Putamen (tissue), 1 donor: ENCODE measurements around the gene STX1A.
"Not testable (repeated sequence)": the region's sequence is repeated elsewhere in the genome, so short reads cannot be mapped to it uniquely, and the experiment has no call there.

ENCODE experiments used
- DNase-seq: peaks from one replicate; pipeline ENCODE4 v3.0.0-alpha.2; 2016; ENCODE audit warnings: low spot score

STX1A gene

DNA sequence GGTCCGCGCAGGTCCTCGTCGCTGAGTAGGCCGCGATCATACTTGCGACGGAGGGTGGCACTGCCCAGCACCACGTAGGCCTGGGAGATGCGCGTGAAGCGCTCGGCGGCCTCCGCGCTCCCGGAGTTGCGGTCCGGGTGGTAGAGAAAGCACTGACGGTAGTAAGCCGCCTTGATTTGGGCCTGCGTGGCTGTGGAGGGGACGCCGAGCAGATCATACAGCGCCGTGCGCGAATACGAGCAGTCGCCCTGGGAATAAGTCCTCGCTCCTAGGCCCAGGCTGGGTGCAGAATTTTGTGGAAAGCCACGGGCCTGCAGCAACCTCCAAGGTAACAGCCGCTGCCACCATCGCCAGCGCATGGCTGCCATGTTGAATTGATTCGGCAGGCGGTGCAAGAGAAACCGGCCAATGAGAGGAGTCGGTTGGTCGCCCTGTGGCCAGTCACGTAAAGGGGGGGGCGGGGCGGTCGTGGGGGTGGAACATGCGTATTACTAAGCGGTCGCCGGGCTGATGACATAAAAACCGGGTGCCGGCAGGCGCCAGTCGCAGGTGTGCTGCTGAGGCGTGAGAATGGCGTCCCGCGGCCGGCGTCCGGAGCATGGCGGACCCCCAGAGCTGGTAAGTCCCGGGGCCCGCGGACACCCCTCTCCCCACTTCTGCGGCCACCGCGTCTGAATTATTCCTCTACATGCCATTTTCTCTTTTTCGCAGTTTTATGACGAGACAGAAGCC is 36.2 kb downstream of the STX1A start, which contains the start of the genes BUD23 and DNAJC30:
Gene BUD23, plus strand, starts transcription at position 542 of the 732 bp plus-strand sequence. Its CDS starts 29 bp downstream, at position 571.
Gene DNAJC30, minus strand, starts transcription at position 398 of the 732 bp plus-strand sequence. Its CDS starts 30 bp downstream, at position 368.
- DNase-seq = peak; percentile 93

DNA sequence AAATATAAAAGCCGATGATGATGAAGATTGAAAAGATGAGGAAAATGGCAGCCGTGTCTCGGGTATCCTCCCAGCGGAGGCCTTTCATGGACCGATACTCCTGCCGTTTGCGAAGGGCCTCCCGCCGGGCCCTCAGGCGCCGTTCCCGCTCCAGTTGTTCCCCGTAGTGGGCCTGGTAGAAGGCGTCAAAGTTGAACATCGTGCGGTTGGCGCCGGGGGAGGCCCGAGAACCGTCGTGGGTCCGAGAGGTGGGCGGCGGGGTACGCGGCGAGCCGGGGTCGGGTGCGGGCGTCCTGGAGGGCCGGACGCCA is 36.8 kb downstream of the STX1A start:
- DNase-seq = no peak

DNA sequence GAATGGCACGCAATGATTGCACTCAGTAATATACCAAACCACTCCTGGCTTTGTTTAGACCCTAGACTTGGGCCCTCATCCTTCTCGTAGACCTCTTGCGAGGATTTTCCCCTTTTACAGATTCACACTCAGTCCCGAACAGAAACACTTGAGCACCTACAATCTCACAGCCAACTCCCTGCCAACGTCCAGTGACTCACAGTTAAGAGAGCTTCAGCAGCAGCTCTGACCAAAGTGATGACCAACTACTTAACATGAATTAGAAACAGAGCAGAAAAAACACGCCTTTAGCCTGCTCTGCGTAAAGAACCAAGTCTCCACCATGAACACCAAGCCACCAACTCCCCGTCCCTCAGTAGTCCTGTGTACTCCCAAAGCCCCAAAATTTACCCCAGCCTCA is 38.4 kb downstream of the STX1A start:
- DNase-seq = no peak

DNA sequence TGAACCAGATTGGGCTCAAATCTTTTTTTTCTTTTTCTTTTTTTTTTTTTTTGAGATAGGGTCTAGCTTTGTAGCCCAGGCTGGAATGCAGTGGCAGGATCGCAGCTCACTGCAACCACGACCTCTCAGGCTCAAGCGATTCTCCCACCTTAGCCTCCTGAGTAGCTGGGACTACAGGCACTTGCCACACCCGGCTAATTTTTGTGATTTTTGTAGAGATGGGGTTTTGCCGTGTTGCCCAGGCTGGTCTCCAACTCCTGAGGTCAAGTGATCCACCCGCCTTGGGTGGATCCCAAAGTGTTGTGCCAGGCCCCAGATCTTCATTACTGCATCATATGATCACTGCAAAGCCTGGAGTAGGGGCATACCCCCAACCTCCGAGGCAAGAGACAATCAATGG is 39.0 kb downstream of the STX1A start:
- no peak for DNase-seq

DNA sequence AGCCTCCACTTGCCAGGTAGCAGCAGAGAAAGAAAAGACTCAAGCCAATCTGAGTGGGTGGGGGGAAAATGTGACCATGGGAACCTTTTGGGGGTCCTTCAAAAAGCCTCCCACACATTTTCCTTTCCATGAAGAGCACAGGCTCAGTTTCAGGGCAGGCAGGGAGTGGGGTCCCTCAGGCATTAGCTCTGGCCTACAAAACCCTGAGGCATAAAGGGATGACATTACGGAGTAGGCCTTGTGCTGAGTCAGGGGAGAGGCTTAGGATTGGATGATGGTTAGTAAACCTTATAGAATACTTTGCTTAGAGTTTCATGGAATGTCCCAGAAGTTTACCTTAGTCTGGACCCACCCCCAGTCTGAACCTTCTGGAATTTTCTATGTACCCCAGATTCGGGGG is 39.8 kb downstream of the STX1A start:
- DNase-seq = no peak

DNA sequence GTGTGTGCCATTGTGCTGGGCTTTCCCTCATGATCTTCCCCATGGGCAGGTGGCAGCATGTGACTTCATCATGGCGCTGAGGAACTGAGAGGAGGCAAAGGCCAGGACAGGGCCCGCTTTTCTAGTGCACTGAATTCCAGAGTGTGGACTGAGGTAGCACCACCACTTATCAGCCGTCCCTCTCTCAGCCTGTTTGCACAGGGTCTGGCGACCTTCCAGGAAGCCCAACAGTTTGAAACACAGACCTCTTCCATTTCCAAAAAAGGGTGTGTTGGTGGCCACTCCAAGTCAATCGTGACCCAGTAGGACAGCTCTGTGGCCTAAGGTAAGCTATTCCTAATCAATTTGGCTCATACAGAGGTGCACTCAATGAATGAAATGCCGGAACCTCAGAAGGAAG is 40.6 kb downstream of the STX1A start:
- DNase-seq = no peak

DNA sequence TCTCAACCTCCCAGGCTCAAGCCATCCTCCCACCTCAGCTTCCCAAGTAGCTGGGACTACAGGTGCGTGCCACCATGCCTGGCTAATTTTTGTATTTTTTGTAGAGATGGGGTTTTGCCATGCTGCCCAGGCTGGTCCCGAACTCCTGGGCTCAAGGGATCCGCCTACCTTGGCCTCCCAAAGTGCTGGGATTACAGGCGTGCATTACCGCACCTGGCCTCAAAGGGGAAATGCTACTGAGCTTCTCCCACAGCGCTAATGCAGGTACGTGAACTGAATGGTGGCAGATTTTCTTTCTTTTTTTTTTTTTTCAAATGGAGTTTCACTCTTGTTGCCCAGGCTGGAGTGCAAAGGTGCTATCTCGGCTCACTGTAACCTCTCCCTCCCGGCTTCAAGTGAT is 43.4 kb downstream of the STX1A start:
- not testable (repeated sequence) for DNase-seq

DNA sequence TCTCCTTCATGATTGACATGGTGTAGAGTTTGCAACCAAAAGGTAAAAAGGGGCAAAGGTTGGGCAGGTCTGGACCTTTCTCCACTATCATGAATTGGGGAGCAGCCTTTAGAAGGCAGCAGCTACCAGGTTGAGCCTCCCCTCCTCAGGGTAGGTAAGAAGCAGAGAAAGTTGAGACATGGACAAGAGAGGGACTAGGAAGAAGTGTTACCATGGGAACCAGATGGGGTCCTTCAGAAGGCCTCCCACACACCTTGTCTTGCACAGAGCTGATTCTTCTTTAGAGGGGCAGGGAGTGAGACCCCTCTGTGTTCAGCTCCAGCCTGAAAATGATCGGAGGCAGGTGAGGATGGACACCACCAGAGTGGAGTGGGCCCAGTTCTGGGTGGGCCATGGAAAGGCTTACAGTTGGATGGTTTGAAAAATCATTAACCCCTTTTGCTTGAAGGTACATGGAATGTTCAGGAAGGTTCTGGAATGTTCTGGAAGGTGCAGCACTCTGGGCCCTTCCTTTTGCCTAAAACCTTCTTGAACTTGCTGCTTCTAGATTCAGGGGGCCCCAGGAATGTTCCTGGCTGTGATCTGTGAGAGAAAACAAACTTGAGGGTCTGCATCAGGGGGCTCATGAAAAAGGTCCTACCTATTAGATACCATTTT is 44.9 kb downstream of the STX1A start:
- DNase-seq = no peak

DNA sequence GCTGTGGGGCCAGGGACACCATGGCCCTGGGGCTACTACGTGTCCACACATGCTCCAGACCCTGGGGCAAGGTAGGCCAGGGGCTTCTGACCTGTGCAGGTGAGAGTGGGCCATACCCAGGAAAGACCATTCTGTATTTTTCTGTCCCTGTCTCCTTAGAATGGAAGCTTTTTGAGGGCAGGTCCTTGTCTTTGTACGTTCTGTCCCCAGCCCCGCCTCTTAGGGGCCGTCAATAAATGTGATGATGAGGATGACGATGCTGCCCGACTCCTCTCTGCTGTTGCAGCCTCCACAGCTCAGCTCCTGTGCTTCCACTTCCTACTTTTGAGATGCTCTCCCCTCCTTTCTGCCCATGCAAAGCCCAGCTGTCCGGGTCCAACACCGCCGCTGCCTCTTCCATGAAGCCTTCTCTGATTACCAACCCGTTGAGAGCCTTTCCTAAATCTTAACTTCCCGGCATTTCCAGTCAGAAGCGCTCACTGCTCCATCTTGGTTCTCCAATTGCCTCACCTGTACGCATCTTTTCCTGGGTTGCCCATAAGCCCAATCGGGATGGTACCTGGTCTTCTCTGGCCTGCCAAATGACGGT is 47.5 kb downstream of the STX1A start:
- no peak for DNase-seq

DNA sequence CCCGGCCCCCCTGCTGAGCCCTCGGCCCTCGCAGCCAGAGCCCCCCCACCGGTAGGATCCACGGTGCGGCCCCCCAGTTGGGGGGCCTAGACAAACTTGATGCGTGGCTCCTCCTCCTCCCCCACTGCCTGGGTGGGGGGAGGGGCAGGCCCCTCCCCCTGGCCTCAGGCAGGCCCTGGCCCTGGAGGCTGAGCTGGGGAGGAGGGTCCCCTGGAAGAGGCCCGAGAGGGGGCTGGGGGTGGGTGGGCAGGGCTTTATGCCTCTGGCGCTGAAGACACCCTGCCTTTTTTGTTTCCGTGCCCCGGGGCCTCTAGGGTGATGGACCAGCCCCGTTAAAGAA is 48.2 kb downstream of the STX1A start:
- DNase-seq = no peak

DNA sequence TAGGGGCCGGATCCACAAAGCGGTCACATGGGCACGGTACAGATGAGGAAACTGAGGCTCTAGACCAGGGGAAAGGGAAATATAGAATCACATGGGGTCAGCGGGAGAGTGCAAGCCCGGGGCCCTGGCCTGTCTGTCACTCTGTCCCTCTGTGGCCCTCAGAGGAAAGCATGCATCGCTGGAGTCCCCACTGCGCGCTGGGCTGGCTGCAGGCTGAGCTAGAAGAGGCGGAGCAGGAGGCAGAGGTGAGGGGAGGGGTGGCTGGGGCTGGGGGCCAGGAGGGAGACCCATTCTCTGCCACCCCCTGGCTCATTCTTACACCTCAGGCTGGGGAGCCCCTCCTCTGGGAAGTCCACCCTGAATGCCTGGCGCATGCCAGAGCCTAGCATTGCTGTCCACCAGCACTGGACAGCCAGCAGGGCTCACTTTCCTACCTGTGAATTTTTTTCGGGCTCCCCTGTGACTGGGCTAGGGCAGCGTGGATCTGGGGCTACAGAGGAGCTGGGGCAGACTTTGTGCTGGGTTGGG is 49.5 kb downstream of the STX1A start:
- DNase-seq = no peak

DNA sequence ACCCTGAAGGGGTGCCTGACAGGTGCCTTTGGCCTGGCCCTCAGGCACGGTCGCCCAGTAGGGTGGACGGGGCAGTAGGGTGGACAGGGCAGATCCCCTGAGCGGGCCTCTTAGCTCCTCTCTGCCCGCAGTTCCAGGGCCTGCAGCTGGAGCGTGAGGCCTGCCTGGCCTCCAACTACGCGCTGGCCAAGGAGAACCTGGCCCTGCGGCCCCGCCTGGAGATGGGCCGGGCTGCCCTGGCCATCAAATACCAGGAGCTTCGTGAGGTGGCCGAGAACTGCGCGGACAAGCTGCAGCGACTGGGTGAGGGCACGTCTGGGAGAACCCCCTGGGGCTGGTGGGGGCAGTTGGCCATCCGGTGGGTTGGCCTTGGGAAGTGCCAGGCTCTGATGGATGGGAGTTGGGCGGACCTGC is 50.2 kb downstream of the STX1A start:
- DNase-seq = no peak

DNA sequence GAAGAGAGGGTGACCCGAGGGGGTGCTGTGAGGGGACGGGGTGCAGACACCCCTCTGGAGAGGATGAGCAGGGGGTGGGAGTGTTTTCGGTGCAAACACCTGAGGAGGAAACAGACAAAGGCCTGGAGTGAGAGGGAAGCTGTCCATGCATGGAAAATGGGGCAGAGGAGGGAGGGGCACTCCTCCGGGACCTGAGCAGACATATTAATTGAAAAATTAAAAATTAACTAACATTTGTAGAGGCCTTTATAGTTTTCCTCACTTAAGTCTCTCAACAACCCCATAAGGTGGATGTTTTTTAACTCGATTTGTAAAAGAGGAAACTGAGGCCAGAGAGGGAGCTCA is 50.6 kb downstream of the STX1A start:
- DNase-seq = no peak

DNA sequence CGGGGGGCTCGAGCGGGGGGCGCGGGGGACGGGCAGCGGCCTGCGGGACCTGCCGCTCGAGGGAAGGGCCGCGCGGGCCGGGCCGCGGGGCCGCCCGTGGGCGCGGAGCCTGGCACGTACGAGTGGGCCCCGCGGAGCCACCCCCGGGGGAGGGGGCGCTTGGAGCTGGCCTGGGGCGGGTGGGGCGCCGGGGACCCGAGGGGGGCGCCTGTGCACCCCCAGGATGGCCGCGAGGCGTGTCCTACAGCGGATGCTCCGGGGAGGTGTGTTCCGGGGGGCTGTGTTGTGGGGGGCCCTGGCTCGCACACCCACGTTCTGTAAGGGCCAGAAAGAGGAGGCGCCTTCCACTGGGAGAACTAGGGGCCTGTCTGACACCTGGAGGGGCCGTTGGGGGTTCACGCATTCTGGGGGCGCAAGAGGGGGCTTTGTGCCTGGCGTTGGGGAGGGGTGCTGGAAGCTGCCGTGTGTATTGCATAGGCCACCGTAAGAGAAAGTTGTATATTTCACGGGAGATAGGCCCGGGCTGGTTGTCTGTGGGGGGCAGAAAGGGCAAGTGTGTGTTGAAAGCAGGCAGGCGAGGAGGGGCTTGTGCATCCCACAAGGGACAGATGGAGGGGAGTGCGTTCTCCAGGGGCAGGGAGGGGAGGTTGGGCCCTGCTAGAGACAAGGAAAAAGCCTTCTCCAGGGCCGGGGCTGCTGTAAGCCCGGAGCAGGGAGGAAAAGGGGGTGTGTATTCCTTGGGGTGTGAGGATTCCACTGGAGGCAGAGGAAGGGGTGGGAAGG is 51.2 kb downstream of the STX1A start:
- no peak for DNase-seq

DNA sequence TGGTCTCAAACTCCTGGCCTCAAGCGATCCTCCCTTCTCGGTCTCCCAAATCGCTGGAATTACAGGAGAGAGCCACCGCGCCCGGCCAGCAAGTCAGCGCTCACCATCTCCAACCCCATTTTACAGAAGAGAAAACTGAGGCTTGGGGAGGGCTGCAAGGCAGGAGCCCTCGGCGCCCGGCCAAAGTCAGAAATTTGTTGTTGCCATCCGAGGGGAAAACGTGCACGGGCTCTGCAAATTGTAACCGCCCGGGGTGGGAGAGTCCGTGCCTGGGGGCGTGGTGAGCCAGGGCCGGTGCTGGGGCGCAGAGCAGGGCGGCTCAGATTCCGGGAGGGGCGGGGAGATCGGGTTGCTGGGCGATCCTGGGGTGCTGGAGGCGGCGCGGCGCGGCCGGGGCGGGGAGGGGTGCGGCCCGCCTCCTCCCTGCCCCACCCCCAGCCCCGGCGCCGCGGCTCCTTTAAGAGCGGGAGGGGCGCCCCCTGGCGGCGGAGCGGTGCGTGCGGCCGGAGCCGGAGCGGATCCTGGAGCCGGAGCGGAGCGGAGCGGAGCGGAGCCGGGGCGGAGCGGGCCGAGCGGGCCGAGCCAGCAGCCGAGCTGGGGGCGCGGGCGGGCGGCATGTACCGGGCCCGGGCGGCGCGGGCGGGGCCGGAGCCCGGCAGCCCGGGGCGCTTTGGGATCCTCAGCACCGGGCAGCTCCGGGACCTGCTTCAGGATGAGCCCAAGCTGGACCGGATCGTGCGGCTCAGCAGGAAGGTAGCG is 51.9 kb downstream of the STX1A start, which contains the start of gene VPS37D:
Gene VPS37D, plus strand, starts transcription at position 488 of the 759 bp plus-strand sequence. Its CDS starts 128 bp downstream, at position 616.
- peak; percentile 80 for DNase-seq

DNA sequence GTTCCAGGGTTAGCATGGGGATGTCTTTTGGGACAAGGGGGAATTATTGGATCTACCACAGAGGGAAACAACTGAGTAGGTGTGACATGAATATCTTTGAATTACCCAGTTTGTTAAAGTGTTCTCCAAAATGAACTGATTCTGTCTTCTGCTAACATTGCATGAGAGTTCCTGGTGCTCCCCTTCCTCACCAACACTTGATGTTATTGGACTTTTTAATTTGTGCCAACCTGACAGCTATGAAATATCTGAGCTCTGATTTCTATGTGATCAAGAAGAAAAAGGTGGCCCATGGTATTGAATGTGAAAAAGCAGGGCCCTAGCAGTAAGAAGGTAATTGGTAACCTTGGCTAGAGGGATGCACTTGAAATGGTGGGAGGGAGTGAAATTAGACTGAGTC is 56.4 kb downstream of the STX1A start:
- DNase-seq = no peak

DNA sequence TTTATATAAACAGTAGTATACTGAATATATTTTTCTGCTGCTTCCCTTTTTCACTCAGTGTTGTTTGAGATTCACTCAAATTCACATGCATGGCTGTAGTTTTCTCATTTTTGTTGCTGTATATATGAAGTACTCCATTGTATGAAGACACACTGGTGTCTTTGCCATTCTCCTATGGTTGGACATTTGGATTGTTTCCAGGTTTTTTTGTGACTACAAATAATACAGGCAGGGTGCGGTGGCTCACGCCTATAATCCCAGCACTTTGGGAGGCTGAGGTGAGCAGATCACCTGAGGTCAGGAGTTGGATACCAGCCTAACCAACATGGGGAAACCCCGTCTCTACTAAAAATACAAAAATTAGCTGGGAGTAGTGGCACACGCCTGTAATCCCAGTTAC is 58.9 kb downstream of the STX1A start:
- DNase-seq = not testable (repeated sequence)

DNA sequence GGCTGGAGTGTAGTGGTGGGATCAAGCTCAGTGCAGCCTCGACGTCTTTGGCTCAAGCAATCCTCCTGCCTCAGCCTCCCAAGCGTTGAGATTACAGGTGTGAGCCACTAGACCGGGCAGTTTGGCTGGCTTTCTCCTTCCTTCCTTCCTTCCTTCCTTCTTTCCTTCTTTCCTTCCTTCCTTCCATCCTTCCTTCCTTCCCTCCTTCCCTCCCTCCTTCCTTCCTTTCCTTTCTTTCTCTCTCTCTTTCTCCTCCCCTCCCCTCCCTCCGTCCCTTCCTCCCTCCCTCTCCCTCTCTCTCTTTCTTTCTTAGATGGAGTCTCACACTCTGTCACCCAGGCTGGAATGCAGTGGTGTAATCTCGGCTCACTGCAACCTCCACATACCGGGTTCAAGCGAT is 59.5 kb downstream of the STX1A start:
- no peak for DNase-seq

DNA sequence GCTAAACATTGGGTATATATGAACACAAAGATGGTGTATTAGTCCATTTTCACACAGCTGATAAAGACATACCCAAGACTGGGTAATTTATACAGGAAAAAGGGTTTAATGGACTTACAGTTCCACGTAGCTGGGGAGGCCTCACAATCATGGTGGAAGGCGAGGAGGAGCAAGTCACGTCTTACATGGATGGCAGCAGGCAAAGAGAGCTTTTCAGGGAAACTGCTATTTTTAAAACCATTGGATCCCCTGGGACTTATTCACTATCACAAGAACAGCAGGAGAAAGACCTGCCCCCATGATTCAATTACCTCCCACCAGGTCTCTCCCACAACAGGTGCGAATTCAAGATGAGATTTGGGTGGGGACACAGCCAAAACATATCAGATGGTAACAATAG is 64.2 kb downstream of the STX1A start:
- DNase-seq = not testable (repeated sequence)

DNA sequence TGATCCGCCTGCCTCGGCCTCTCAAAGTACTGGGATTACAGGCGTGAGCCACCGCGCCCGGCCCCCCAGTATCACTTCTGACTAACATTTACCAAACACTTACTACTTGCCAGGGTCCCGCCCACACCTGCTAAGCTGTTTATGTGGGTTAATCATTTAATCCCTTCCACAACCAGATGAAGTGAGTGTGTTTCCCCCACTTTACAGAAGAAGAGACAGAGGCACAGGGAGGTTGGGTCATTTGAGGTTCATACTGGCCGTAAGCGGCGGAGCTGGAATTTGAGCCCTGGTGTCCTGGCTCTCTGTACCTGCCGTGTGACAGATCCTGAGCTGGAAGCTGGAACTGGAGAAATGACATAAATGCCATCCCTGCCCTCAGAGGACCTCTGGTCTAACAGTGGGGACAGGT is 66.9 kb downstream of the STX1A start:
- no peak for DNase-seq

DNA sequence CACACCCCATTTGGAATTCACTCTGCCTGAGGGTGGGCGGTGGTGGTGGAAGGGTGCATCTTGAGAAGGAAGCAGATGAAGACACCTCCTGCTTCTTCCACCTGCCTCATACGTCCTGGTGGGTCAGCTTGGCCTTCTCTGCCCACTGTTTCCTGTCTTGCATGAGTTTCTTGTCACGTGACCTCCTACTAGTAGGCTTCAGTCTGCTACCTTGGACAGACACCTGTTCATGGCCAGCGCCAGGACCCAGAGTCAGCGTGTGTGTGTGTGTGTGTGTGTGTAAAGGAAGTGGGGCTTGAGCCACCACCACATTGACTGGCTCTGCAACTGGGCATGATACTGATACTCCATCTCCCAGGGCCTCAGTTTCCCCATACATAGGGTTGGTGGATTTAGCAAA is 68.9 kb downstream of the STX1A start:
- no peak for DNase-seq

DNA sequence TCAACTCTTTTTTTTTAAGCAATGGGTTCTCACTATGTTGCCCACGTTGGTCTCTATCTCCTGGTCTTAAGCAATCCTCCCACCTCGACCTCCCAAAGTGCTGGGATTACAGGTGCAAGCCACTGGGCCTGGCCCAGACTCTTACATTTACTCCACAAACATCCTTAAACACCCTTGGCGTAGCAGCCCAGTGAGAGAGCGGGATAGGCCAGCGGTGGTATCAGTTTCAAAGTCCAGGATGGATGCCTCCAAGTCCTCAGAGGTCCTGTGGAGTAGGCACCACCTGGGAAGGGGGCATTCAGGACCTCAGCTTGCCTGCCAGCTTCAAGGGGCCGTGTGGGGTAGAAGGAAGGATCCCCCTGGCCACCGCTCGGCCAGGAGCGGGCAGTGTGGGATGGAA is 69.9 kb downstream of the STX1A start:
- no peak for DNase-seq
